ENCODE measurements around the gene PPFIBP1. TPM values are rescaled to one million over a fixed set of nuclear protein-coding genes. Genes with fewer than 3 reads are reported as not detected.

Gene PPFIBP1
- total RNA-seq, 2 donors from 2014 or later = 40.1 to 44.7 TPM

- no peak for TF ChIP-seq CTCF (IDR thresholded peaks at IDR 0.05)
- no peak overlapping the region for H3K4me3 ChIP-seq
- peaks cover 4% of the 10 kb centered on the region for H3K4me1 ChIP-seq
- DNase-seq = no peak
- H3K27me3 ChIP-seq = no peaks in the 10 kb centered on the region
- no peaks in the 10 kb centered on the region for H3K36me3 ChIP-seq
- intact Hi-C loops (cut with DNase I) = no loop called here
- H3K9me3 ChIP-seq = no peaks in the 10 kb centered on the region
- no peak overlapping the region for H3K9ac ChIP-seq (ENCODE audit: low read depth in 2 of 2, low read length in 2 of 2)
- H3K27ac ChIP-seq = no peak overlapping the region
Measured at GRCh38 chr12:27534060-27534764, 10.2 kb downstream of the PPFIBP1 start.

- TF ChIP-seq CTCF (IDR thresholded peaks at IDR 0.05) = no peak
- no peak for DNase-seq
- Histone ChIP-seq H3K27me3 (no peaks in the 10 kb centered on the region), H3K36me3 (no peaks in the 10 kb centered on the region), H3K4me1 (peaks cover 4% of the 10 kb centered on the region), H3K27ac (no peak overlapping the region), H3K9me3 (no peaks in the 10 kb centered on the region), H3K4me3 (no peak overlapping the region), H3K9ac (ENCODE audit: low read depth in 2 of 2, low read length in 2 of 2) (no peak overlapping the region)
- intact Hi-C loops (cut with DNase I) = no loop called here
Measured at GRCh38 chr12:27534765-27535161, 10.8 kb downstream of the PPFIBP1 start.

- intact Hi-C loops (cut with DNase I) = no loop called here
- no peak overlapping the region for H3K4me3 ChIP-seq
- H3K9ac ChIP-seq (ENCODE audit: low read depth in 2 of 2, low read length in 2 of 2) = no peak overlapping the region
- no peak for TF ChIP-seq CTCF (IDR thresholded peaks at IDR 0.05)
- no peaks in the 10 kb centered on the region for H3K27me3 ChIP-seq
- no peak overlapping the region for H3K27ac ChIP-seq
- H3K36me3 ChIP-seq = no peaks in the 10 kb centered on the region
- H3K9me3 ChIP-seq = no peaks in the 10 kb centered on the region
- H3K4me1 ChIP-seq = peaks cover 4% of the 10 kb centered on the region
- no peak for DNase-seq
Measured at GRCh38 chr12:27535318-27535717, 11.3 kb downstream of the PPFIBP1 start.

- no peak for DNase-seq
- intact Hi-C loops (cut with DNase I) = no loop called here
- Histone ChIP-seq H3K9me3 (no peaks in the 10 kb centered on the region), H3K27me3 (no peaks in the 10 kb centered on the region), H3K36me3 (no peaks in the 10 kb centered on the region), H3K9ac (ENCODE audit: low read depth in 2 of 2, low read length in 2 of 2) (no peak overlapping the region), H3K4me1 (peaks cover 4% of the 10 kb centered on the region), H3K27ac (no peak overlapping the region), H3K4me3 (no peak overlapping the region)
- TF ChIP-seq CTCF (IDR thresholded peaks at IDR 0.05) = no peak
Measured at GRCh38 chr12:27537855-27538675, 14.1 kb downstream of the PPFIBP1 start.

- no peak for DNase-seq
- TF ChIP-seq CTCF (IDR thresholded peaks at IDR 0.05) = no peak
- no peaks in the 10 kb centered on the region for H3K27me3 ChIP-seq
- H3K9me3 ChIP-seq = no peaks in the 10 kb centered on the region
- intact Hi-C loops (cut with DNase I) = no loop called here
- H3K4me1 ChIP-seq = peaks cover 4% of the 10 kb centered on the region
- H3K36me3 ChIP-seq = no peaks in the 10 kb centered on the region
- H3K4me3 ChIP-seq = no peak overlapping the region
- no peak overlapping the region for H3K9ac ChIP-seq (ENCODE audit: low read depth in 2 of 2, low read length in 2 of 2)
- H3K27ac ChIP-seq = no peak overlapping the region
Measured at GRCh38 chr12:27539191-27539631, 15.2 kb downstream of the PPFIBP1 start.

Data from colonic mucosa (tissue), 4 donors.